ENCODE results near the gene SLC39A10. TPM values are rescaled to one million over a fixed set of nuclear protein-coding genes. Genes with fewer than 3 reads are reported as not detected.

The SLC39A10 gene
- total and polyA plus RNA-seq, 10 of the 15 experiments (the other 5 are each of a cell fraction or from before 2014, with no cell fraction given): 2.0 to 23.6 (median 7.9) TPM

GRCh38 chr2:195657634-195658540 is 861 bp downstream of the SLC39A10 start (continued):
- TF ChIP-seq ZNF592 (IDR thresholded peaks at IDR 0.05): no peak
- TF ChIP-seq RELB (IDR thresholded peaks at IDR 0.05; ENCODE audit: low read depth): peak; percentile 60
- TF ChIP-seq ATF2 (IDR thresholded peaks at IDR 0.05; ENCODE audit: low read length): no peak
- no peak for TF ChIP-seq SUPT20H (IDR thresholded peaks at IDR 0.05; ENCODE audit: borderline replicate concordance, control insufficient read depth, low read depth, low read length)
- TF ChIP-seq ZNF24 (IDR thresholded peaks at IDR 0.05): no peak
- TF ChIP-seq ZNF384 (IDR thresholded peaks at IDR 0.05; ENCODE audit: borderline replicate concordance, low read depth, low read length): no peak
- TF ChIP-seq, protein P1, sequence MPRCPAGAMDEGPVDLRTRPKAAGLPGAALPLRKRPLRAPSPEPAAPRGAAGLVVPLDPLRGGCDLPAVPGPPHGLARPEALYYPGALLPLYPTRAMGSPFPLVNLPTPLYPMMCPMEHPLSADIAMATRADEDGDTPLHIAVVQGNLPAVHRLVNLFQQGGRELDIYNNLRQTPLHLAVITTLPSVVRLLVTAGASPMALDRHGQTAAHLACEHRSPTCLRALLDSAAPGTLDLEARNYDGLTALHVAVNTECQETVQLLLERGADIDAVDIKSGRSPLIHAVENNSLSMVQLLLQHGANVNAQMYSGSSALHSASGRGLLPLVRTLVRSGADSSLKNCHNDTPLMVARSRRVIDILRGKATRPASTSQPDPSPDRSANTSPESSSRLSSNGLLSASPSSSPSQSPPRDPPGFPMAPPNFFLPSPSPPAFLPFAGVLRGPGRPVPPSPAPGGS (IDR thresholded peaks at IDR 0.05; ENCODE audit: borderline replicate concordance, insufficient read depth, low read depth, low read length, poor library complexity, severe bottlenecking): no peak
- no peak for TF ChIP-seq ZBTB11 (CRISPR knock-in tag; IDR thresholded peaks at IDR 0.05)
- TF ChIP-seq STAT3 (IDR thresholded peaks at IDR 0.05; ENCODE audit: low read depth, low read length): no peak
- TF ChIP-seq PAX5 (IDR thresholded peaks at IDR 0.05; ENCODE audit: borderline replicate concordance, low read depth, low read length): no peak
- TF ChIP-seq SIN3A (IDR thresholded peaks at IDR 0.05; ENCODE audit: low read depth, low read length): peak; percentile 70; the same call in 1 of the 2 replicates
- TF ChIP-seq EGR1 (IDR thresholded peaks at IDR 0.05; ENCODE audit: borderline replicate concordance in 1 of 2, low read depth in 2 of 2, low read length in 2 of 2): no peak
- no peak for TF ChIP-seq KDM1A (IDR thresholded peaks at IDR 0.05; ENCODE audit: borderline replicate concordance)
- TF ChIP-seq TCF12 (IDR thresholded peaks at IDR 0.05; ENCODE audit: low read depth, low read length): no peak
- no peak for TF ChIP-seq DPF2 (IDR thresholded peaks at IDR 0.05)
- no peak for TF ChIP-seq EED (IDR thresholded peaks at IDR 0.05; ENCODE audit: low read depth)

Data from GM12878 (cell line).